SU-DHL-6 (cell line): ENCODE results near the gene CCN2.

ENCODE experiments used
- H2AFZ ChIP-seq: fragments of 200-600 bp; sonication (generic); 2 replicates; pipeline ENCODE4 v1.6.1; 2014; ENCODE audit warnings: low read depth, mild to moderate bottlenecking, moderate library complexity, mixed read lengths, antibody characterized with exemption, low read length; ENCODE audit not compliant: severe bottlenecking
- H3F3A ChIP-seq: fragments of 200-600 bp; shearing (Covaris generic); 2 replicates; pipeline ENCODE4 v1.6.0; 2016; ENCODE audit warnings: antibody characterized with exemption, mild to moderate bottlenecking; ENCODE audit not compliant: insufficient read depth
- H3K27ac ChIP-seq: fragments of 200-600 bp; sonication (generic); 2 replicates; pipeline ENCODE4 v1.5.1; 2016; ENCODE audit warnings: low read depth, mild to moderate bottlenecking, low read length, moderate library complexity, mixed read lengths
- H3K27me3 ChIP-seq: fragments of 200-600 bp; sonication (generic), shearing (Covaris generic); 2 replicates; pipeline ENCODE4 v1.6.0; 2014; ENCODE audit warnings: mild to moderate bottlenecking, low read length
- H3K36me3 ChIP-seq: fragments of 200-600 bp; sonication (generic); 2 replicates; pipeline ENCODE4 v1.6.1; 2014; ENCODE audit warnings: mild to moderate bottlenecking, low read length, mixed read lengths
- H3K4me2 ChIP-seq: fragments of 300-600, 200-600 bp; shearing (Covaris generic), sonication (generic); 2 replicates; pipeline ENCODE4 v1.6.0; 2014; ENCODE audit warnings: low read length, low read depth, mild to moderate bottlenecking; ENCODE audit not compliant: poor library complexity, severe bottlenecking
- H3K4me3 ChIP-seq: fragments of 200-600 bp; sonication (generic); 2 replicates; pipeline ENCODE4 v1.5.1; 2014; ENCODE audit warnings: antibody characterized with exemption, low read length, mild to moderate bottlenecking, mixed read lengths; ENCODE audit not compliant: insufficient read depth, poor library complexity, severe bottlenecking
- H3K79me2 ChIP-seq: fragments of 200-600 bp; sonication (generic); 2 replicates; pipeline ENCODE4 v1.6.1; 2014; ENCODE audit warnings: mild to moderate bottlenecking, low read length, moderate library complexity; ENCODE audit not compliant: insufficient read depth
- H3K9ac ChIP-seq: fragments of 200-600 bp; sonication (generic); 2 replicates; pipeline ENCODE4 v1.7.0; 2014; ENCODE audit warnings: mild to moderate bottlenecking, low read length
- H3K9me2 ChIP-seq: fragments of 200-600 bp; sonication (generic); replicated peaks from 2 replicates; pipeline ENCODE4 v1.6.1; 2014; ENCODE audit warnings: low read length; ENCODE audit not compliant: insufficient read depth
- H3K9me3 ChIP-seq: fragments of 200-600 bp; sonication (generic); 2 replicates; pipeline ENCODE4 v1.6.1; 2014; ENCODE audit warnings: low read length, mixed read lengths; ENCODE audit not compliant: insufficient read depth
- H4K20me1 ChIP-seq: fragments of 200-600 bp; sonication (generic); 2 replicates; pipeline ENCODE4 v1.6.1; 2014; ENCODE audit warnings: low read depth, mild to moderate bottlenecking, antibody characterized with exemption, low read length, moderate library complexity, mixed read lengths
- CTCF ChIP-seq: fragments of 200-600 bp; sonication (generic); IDR thresholded peaks from one replicate; pipeline ENCODE4 v1.5.1; 2017; ENCODE audit warnings: antibody characterized with exemption, mild to moderate bottlenecking, low read length, moderate library complexity; ENCODE audit not compliant: insufficient read depth, poor library complexity, severe bottlenecking
- EZH2phosphoT487 ChIP-seq: fragments of 200-600 bp; sonication (generic), shearing (Covaris generic); conservative IDR thresholded peaks from 2 replicates; pipeline ENCODE4 v1.6.1; 2018; ENCODE audit warnings: mild to moderate bottlenecking, antibody characterized with exemption, low read length, moderate library complexity, mixed read lengths

The CCN2 gene

DNA sequence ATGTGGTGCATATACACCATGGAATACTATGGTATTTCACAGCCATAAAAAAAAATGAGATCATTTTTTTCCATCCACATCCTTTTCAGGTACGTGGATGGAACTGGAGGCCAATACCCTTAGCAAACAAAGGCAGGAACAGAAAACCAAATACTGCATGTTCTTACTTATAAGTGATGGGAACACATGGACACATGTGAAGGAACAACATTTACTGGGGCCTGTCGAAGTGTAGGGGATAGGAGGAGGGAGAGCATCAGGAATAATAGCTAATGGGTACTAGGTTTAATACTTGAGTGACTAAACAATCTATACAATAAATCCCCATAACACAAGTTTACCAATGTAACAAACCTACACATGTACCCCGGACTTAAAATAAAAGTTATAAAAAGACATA is 30.5 kb downstream of the CCN2 start:
- Histone ChIP-seq H3F3A (no peaks in the 10 kb centered on the region), H3K27me3 (no peaks in the 10 kb centered on the region), H3K27ac (no peak overlapping the region), H3K79me2 (no peaks in the 10 kb centered on the region), H3K4me3 (no peak overlapping the region), H2AFZ (no peak overlapping the region), H3K9me3 (peaks cover 4% of the 10 kb centered on the region; the same call in 1 of the 2 replicates), H4K20me1 (no peaks in the 10 kb centered on the region), H3K9me2 (no peaks in the 10 kb centered on the region), H3K36me3 (no peaks in the 10 kb centered on the region), H3K9ac (no peak overlapping the region), H3K4me2 (no peak overlapping the region)
- TF ChIP-seq EZH2phosphoT487 (no peak), CTCF (no peak)

DNA sequence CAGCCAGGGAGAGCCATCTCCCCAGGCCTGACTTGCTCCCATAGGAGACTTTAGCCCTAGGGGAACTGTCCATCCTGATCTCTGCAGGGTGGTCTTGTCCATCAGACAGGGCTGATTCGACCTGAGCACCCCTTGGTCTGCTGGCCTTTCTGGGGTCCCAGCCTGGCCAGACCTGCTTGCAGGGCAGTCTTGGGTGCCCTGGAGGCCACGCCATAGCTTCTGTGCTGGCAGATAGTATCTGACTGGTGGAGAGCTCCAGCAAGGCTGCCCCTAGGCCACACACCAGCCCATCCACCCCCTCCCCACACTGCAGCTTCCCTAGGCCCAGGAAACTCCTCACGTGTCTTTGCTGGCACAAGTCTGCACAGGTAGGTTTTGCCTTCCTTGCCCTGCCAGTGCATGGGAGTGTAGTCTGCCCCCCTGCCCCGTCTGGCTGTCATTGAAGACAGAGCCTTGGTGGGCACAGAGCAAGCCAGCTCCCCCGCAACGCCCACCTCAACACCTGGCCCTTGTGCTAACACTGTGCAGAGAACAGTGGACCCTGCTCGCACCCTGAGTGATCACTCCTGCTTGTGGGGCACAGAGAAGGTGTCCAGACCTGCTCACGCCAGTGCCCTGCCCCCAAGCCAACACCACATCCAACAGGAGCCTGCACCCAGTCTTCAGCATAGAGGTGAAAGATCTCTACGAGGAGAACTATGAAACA is 32.4 kb downstream of the CCN2 start:
- Histone ChIP-seq H3K9me3 (peaks cover 3% of the 10 kb centered on the region; the same call in 1 of the 2 replicates), H3K9me2 (no peaks in the 10 kb centered on the region), H2AFZ (no peak overlapping the region), H3K4me3 (no peak overlapping the region), H3K4me2 (no peak overlapping the region), H3K27me3 (no peaks in the 10 kb centered on the region), H3F3A (no peaks in the 10 kb centered on the region), H4K20me1 (no peaks in the 10 kb centered on the region), H3K27ac (no peak overlapping the region), H3K36me3 (no peaks in the 10 kb centered on the region), H3K79me2 (no peaks in the 10 kb centered on the region), H3K9ac (no peak overlapping the region)
- TF ChIP-seq EZH2phosphoT487 (no peak), CTCF (no peak)

DNA sequence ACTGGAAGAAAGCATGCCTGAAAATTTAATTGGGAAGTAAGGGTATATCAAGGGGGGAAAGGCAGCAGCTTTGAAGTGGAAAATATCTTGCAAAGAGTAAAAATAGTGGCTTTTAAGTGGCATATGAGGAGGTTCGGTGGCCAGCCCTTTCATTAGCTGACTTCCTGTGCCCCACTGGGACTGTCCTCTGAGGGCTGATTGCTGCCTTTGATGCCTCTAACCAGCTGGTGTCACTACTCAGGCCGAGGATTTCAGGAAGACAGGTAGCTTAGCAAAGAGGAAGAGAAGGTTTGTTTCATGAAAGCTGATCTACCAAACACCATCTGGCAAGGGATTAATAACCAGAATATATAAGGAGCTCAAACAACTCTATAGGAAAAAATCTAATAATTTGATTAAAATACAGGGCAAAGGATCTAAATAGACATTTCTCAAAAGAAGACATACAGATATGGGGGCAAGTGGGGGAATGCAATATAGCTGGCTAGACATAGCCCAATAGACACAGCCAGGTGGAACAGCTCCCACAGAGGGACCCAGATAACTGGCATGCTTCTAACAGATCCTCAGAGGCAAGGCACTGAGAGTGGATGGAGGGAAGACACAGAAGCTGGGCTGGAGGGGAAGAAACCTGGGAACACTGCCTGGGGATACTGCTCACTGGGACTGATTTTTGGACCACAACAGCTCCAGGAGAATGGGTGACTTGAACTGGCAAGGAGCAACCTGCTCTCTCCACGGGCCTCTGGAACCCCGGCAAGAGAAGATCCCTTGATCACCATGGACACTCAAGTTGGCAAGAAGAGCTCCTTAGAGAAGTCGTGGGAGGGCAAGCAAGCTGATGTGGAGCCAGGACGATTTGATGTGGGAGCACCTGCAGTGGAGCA is 33.2 kb downstream of the CCN2 start:
- Histone ChIP-seq H3K9me2 (no peaks in the 10 kb centered on the region), H3K79me2 (no peaks in the 10 kb centered on the region), H3F3A (no peaks in the 10 kb centered on the region), H3K9me3 (no peaks in the 10 kb centered on the region), H4K20me1 (no peaks in the 10 kb centered on the region), H3K36me3 (no peaks in the 10 kb centered on the region), H3K9ac (no peak overlapping the region), H3K27me3 (no peaks in the 10 kb centered on the region), H3K4me2 (no peak overlapping the region), H3K27ac (no peak overlapping the region), H3K4me3 (no peak overlapping the region), H2AFZ (no peak overlapping the region)
- TF ChIP-seq CTCF (no peak), EZH2phosphoT487 (no peak)
